Measurements from ENCODE around the gene TMEM220.
"Not testable (repeated sequence)": the region's sequence is repeated elsewhere in the genome, so short reads cannot be mapped to it uniquely, and the experiment has no call there.

TMEM220 gene

DNA sequence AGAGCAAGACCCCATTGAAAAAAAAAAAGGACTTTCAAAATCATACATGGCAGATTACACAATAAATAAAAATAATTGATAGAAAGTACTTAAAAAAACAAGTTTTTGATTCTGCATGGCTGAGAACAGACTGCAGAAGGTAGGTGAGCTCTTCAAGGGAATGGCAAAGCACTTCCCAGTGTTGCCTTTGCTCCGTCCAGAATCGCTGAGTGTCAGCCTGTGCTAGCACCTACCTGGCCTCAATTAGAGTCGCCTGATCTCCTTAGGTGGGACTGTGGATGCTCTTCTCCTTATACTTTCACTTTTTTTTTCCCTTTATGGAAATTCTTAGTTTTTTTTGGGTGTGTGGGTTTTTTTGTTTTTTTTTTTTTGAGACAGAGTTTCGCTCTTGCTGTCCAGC is 6.0 kb upstream of the TMEM220 start:
- no peak for DNase-seq (ENCODE audit: low spot score)
- in situ Hi-C loops (cut with MboI; ENCODE audit: low sequenced_read_pairs, unreplicated experiment) = no loop called here
- no peak for TF ChIP-seq CTCF (IDR thresholded peaks at IDR 0.05; ENCODE audit: borderline replicate concordance, control extremely low read depth, extremely low read depth, insufficient read depth, missing control alignments)

DNA sequence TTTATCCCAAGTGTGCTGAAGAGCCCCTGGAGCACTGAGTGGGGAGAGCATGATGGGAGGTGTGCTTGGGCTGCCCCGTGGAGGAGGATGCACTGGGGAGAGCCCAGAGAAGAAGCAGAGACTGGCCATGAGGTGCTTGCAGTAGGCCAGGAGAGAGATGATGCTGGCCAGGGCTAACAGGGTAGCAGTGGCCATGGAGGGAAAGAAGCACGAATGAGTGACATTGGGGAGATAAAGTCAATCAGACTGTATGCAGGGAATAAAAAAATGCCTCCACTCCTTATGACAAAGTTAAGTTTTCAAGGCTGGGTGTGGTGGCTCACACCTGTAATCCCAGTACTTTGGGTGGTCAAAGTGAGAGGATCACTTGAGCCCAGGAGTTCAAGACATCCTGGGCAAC is 5.4 kb upstream of the TMEM220 start:
- in situ Hi-C loops (cut with MboI; ENCODE audit: low sequenced_read_pairs, unreplicated experiment) = no loop called here
- no peak for DNase-seq (ENCODE audit: low spot score)
- TF ChIP-seq CTCF (IDR thresholded peaks at IDR 0.05; ENCODE audit: borderline replicate concordance, control extremely low read depth, extremely low read depth, insufficient read depth, missing control alignments) = no peak

- DNase-seq (ENCODE audit: low spot score) = no peak
- in situ Hi-C loops (cut with MboI; ENCODE audit: low sequenced_read_pairs, unreplicated experiment) = no loop called here
- TF ChIP-seq CTCF (IDR thresholded peaks at IDR 0.05; ENCODE audit: borderline replicate concordance, control extremely low read depth, extremely low read depth, insufficient read depth, missing control alignments) = no peak
These were observed 3.8 kb upstream of the TMEM220 start for GRCh38 chr17:10733666-10734065.

GRCh38 chr17:10732121-10732520 is 2.3 kb upstream of the TMEM220 start:
- in situ Hi-C loops (cut with MboI; ENCODE audit: low sequenced_read_pairs, unreplicated experiment); DNase-seq (ENCODE audit: low spot score): not testable (repeated sequence)

DNA sequence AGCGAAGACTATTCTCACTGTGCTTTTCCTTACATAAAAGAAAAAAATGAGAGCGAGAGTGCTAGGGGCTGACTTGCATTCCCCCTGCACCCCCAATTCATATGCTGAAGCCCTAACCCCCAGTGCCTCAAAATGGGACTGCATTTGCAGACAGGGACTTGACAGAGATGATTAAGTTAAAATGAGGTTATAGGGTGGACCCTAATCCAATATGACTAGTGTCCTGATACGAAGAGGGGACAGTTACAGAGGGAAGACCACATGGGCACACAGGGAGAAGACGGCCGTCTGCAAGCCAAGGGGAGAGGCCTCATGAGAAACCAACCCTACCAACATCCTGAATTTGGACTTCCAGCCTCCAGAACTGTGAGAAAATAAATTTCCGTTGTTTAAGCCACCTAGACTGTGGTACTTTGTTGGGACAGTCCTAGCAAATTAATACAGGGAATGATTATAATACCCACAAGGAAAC is 1.6 kb upstream of the TMEM220 start:
- in situ Hi-C loops (cut with MboI; ENCODE audit: low sequenced_read_pairs, unreplicated experiment) = no loop called here
- DNase-seq (ENCODE audit: low spot score) = no peak
- no peak for TF ChIP-seq CTCF (IDR thresholded peaks at IDR 0.05; ENCODE audit: borderline replicate concordance, control extremely low read depth, extremely low read depth, insufficient read depth, missing control alignments)

- DNase-seq (ENCODE audit: low spot score); in situ Hi-C loops (cut with MboI; ENCODE audit: low sequenced_read_pairs, unreplicated experiment): not testable (repeated sequence)
These were observed 424 bp upstream of the TMEM220 start for GRCh38 chr17:10730247-10730646.

DNA sequence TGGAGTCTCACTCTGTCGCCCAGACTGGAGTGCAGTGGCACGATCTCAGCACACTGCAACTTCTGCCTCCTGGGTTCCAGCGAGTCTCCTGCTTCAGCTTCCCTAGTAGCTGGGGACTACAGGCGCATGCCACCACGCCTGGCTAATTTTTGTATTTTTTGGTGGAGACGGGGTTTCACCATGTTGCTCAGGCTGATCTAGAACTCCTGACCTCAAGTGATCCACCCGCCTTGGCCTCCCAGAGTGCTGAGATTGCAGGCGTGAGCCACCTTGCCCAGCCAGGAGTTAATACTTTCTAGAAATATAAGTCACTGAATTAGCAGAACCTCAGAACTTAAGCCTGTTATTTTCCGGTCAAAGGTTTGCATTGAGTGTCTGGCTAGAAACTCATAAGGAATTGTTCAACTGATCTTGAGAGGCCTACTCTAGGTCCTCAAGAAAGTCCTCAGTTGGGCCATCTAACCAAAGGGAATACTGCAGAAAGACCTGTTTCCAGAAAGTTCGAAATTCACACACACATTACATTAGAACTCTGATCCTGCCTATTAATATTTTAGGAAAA is 1.4 kb downstream of the TMEM220 start:
- DNase-seq (ENCODE audit: low spot score) = no peak
- TF ChIP-seq CTCF (IDR thresholded peaks at IDR 0.05; ENCODE audit: borderline replicate concordance, control extremely low read depth, extremely low read depth, insufficient read depth, missing control alignments) = no peak
- in situ Hi-C loops (cut with MboI; ENCODE audit: low sequenced_read_pairs, unreplicated experiment) = no loop called here

- no peak for TF ChIP-seq CTCF (IDR thresholded peaks at IDR 0.05; ENCODE audit: borderline replicate concordance, control extremely low read depth, extremely low read depth, insufficient read depth, missing control alignments)
- in situ Hi-C loops (cut with MboI; ENCODE audit: low sequenced_read_pairs, unreplicated experiment) = no loop called here
These were observed 2.6 kb downstream of the TMEM220 start for GRCh38 chr17:10727192-10727591.

More at GRCh38 chr17:10727192-10727591, 2.6 kb downstream of the TMEM220 start:
- no peak for DNase-seq (ENCODE audit: low spot score)
